SK-N-SH treated with all-trans-retinoic acid at 6 μM for 48 hours (cell line): ENCODE data around the gene SRCAP.
"Not testable (repeated sequence)": the region's sequence is repeated elsewhere in the genome, so short reads cannot be mapped to it uniquely, and the experiment has no call there.

Experiments
- ATAC-seq: fragments of 200-7000 bp; cut with Tn5 transposase; 3 replicates; pipeline ENCODE4 v1.9.1; 2020; ENCODE audit warnings: mild to moderate bottlenecking, moderate library complexity
- BACH2 ChIP-seq: fragments of 250-450 bp; sonication (Bioruptor Pico); IDR thresholded peaks from 2 replicates; pipeline ENCODE4 v1.9.0; 2021; ENCODE audit warnings: mild to moderate bottlenecking, borderline replicate concordance
- CREB5 ChIP-seq: fragments of 250-450 bp; sonication (Bioruptor Pico); IDR thresholded peaks from 2 replicates; pipeline ENCODE4 v1.5.1; 2020; ENCODE audit warnings: low read depth, mild to moderate bottlenecking, moderate library complexity
- CSDC2 ChIP-seq: fragments of 250-450 bp; sonication (Bioruptor Pico); IDR thresholded peaks from 2 replicates; pipeline ENCODE4 v1.5.0; 2020; ENCODE audit warnings: mild to moderate bottlenecking, moderate library complexity
- ESRRG ChIP-seq: fragments of 250-450 bp; sonication (Bioruptor Pico); IDR thresholded peaks from 2 replicates; pipeline ENCODE4 v1.6.1; 2021; ENCODE audit warnings: mild to moderate bottlenecking
- GLIS3 ChIP-seq: fragments of 250-450 bp; sonication (Bioruptor Pico); IDR thresholded peaks from 2 replicates; pipeline ENCODE4 v1.5.0; 2020; ENCODE audit warnings: mild to moderate bottlenecking, moderate library complexity
- PATZ1 ChIP-seq: fragments of 250-450 bp; sonication (Bioruptor Pico); IDR thresholded peaks from 2 replicates; pipeline ENCODE4 v1.8.0; 2020; ENCODE audit warnings: mild to moderate bottlenecking, moderate library complexity, borderline replicate concordance
- POU6F1 ChIP-seq: fragments of 250-450 bp; sonication (Bioruptor Pico); IDR thresholded peaks from 2 replicates; pipeline ENCODE4 v1.8.0; 2021; ENCODE audit warnings: low read depth, mild to moderate bottlenecking, moderate library complexity, borderline replicate concordance
- TCF4 ChIP-seq: fragments of 250-450 bp; sonication (Bioruptor Pico); IDR thresholded peaks from 2 replicates; pipeline ENCODE4 v1.8.0; 2021; ENCODE audit warnings: mild to moderate bottlenecking, moderate library complexity, borderline replicate concordance
- TSHZ2 ChIP-seq: fragments of 250-450 bp; sonication (Bioruptor Pico); IDR thresholded peaks from 2 replicates; pipeline ENCODE4 v1.5.0; 2020; ENCODE audit warnings: mild to moderate bottlenecking, moderate library complexity
- ZC3H10 ChIP-seq: fragments of 250-450 bp; sonication (Bioruptor Pico); IDR thresholded peaks from 2 replicates; pipeline ENCODE4 v1.5.1; 2021; ENCODE audit warnings: mild to moderate bottlenecking, moderate library complexity
- ZFP30 ChIP-seq: fragments of 450-650 bp; formaldehyde crosslinking; IDR thresholded peaks from 2 replicates; pipeline ENCODE4 v1.5.0; 2022; ENCODE audit warnings: mild to moderate bottlenecking, moderate library complexity
- ZNF565 ChIP-seq: fragments of 450-650 bp; formaldehyde crosslinking; conservative IDR thresholded peaks from 2 replicates; pipeline ENCODE4 v1.5.0; 2020; ENCODE audit warnings: low read depth, mild to moderate bottlenecking, moderate library complexity
- ZNF70 ChIP-seq: fragments of 450-650 bp; formaldehyde crosslinking; IDR thresholded peaks from 2 replicates; pipeline ENCODE4 v1.5.0; 2020; ENCODE audit warnings: mild to moderate bottlenecking, moderate library complexity
- ZNF8 ChIP-seq: fragments of 450-650 bp; formaldehyde crosslinking; IDR thresholded peaks from 2 replicates; pipeline ENCODE4 v1.5.0; 2020; ENCODE audit warnings: mild to moderate bottlenecking, moderate library complexity

SRCAP gene

GRCh38 chr16:30699615-30700099 is 686 bp downstream of the SRCAP start:
- TF ChIP-seq ZNF70 (CRISPR knock-in tag) (no peak), BACH2 (CRISPR knock-in tag) (no peak)

GRCh38 chr16:30700491-30700890 is 1.5 kb downstream of the SRCAP start:
- ATAC-seq = no peak

More at GRCh38 chr16:30699615-30700099, 686 bp downstream of the SRCAP start:
- no peak for ATAC-seq

GRCh38 chr16:30700971-30701370 is 2.0 kb downstream of the SRCAP start:
- ATAC-seq = no peak
- TF ChIP-seq CSDC2 (CRISPR knock-in tag) (no peak), POU6F1 (CRISPR knock-in tag) (no peak), CREB5 (CRISPR knock-in tag) (no peak), GLIS3 (CRISPR knock-in tag) (no peak), ZC3H10 (no peak), ESRRG (CRISPR knock-in tag) (no peak), TSHZ2 (CRISPR knock-in tag) (no peak), ZFP30 (CRISPR knock-in tag) (no peak)

More at GRCh38 chr16:30700491-30700890, 1.5 kb downstream of the SRCAP start:
- TF ChIP-seq TSHZ2 (CRISPR knock-in tag) (no peak), TCF4 (CRISPR knock-in tag) (no peak), PATZ1 (CRISPR knock-in tag) (0 out of 2 replicates have a peak, but pooled peaks have one; percentile 34), CREB5 (CRISPR knock-in tag) (no peak), POU6F1 (CRISPR knock-in tag) (no peak), ZNF8 (CRISPR knock-in tag) (no peak), ZNF565 (no peak), CSDC2 (CRISPR knock-in tag) (no peak)

- ATAC-seq = not testable (repeated sequence)
These were observed 4.1 kb downstream of the SRCAP start for GRCh38 chr16:30703071-30703470.
